NCI-H1417 treated with DMSO at 0.1 percent for 48 hours (cell line): ENCODE measurements around the gene CADM3.

Experiments
- DNase-seq: peaks from one replicate; lab custom pipeline; 2025; lab: John Stamatoyannopoulos, UW

CADM3 gene

DNA sequence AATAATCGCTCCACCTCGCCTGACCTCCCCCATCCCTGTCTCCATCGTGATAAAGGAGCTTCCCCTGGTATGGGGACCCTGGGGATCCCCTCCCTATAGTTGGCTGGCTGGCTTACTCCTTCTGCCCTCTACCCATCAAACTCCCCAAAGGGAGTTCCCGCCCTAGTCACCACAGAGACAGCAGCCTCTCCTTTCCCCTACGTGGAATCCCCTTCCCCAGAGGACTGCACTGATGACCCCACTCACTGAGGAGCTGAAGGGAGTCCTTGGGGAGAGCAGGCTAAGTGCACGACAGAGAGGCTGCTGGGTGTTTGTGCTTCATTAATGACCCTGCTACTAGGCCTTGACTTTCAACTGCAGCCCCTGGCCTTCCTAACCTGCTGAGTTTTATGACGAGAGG lies 1.9 kb downstream of the CADM3 start:
- DNase-seq = no peak

- no peak for DNase-seq
These were observed 4.2 kb downstream of the CADM3 start for GRCh38 chr1:159175571-159175970.

DNA sequence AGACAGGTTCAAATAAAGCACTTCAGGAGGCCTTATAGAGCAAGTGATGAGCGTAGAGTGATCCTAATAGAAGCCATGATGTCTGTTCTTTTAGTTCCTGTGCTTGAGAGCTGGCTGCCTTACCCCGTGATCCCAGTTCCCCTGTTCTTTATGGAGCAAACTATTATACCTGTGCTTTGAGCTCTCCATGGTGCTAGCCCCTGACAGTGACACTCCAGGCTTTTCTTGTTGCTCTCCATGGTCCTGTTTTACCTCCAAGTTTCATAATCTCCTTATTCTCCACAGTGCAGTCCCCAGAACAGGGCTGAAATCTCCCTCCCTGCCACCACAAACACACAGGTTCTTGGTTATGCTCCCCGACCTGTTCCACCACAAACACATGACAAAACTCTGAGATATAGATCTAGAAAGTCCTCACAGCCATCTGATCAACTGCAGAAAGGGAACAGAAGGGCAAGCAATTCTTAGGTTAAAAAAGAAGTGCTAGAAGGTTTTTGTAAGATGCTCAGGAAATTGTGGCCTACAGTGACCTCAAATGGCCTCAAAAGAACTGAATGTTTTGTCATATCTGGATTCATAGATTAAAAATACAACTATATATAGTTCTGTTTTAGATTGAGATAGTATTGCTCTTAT lies 6.0 kb downstream of the CADM3 start:
- no peak for DNase-seq

DNA sequence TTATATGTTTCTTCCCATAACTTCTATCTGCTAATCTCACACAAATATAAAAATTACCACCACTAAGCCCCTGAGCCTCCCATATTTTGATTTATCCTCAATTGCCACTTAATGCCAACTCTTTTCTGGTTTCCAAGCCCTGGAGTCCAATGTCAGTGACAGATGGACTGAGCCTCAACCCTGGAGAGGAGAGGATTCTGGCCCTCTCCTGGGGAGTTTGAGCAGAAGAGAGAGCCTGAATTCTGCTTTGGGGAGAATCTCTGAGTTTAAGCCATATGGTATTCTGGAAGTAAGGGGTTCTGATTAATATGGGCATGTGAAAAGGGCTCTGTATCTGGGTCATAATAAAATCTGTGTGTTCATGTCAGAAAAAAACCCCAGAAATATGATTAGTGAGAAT lies 8.5 kb downstream of the CADM3 start:
- DNase-seq = no peak

GRCh38 chr1:159180516-159180915 lies 9.1 kb downstream of the CADM3 start:
- DNase-seq = no peak

- no peak for DNase-seq
These were observed 10.1 kb downstream of the CADM3 start for GRCh38 chr1:159181328-159182024.

GRCh38 chr1:159184201-159184600 lies 12.8 kb downstream of the CADM3 start:
- no peak for DNase-seq

- no peak for DNase-seq
These were observed 13.7 kb downstream of the CADM3 start for GRCh38 chr1:159185121-159185520.

- no peak for DNase-seq
These were observed 15.6 kb downstream of the CADM3 start for GRCh38 chr1:159187033-159187432.

- DNase-seq = no peak
These were observed 16.4 kb downstream of the CADM3 start for GRCh38 chr1:159187647-159188374.

DNA sequence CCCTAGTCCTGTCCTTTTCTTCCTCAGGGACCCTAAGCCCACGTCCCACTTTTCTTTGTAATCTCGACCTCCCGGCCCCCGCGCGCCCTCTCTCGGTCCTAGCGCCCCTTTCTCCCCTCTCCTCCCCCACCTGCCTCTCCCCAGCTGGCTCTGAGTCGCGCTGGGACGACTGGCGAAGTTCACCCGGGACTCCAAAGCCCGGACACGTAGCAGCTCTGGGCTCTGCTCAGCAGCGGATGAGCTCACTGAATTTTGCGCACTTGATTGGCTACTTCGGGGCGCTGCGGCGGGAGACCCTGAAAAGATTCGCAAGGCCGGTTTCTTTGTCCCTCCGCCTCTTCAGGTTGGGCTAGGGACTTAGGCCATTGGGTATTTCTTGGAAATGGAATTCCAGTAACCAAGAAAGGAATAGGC lies 17.0 kb downstream of the CADM3 start:
- DNase-seq = no peak

GRCh38 chr1:159190441-159190840 lies 19.0 kb downstream of the CADM3 start:
- no peak for DNase-seq

- no peak for DNase-seq
These were observed 25.1 kb downstream of the CADM3 start for GRCh38 chr1:159196543-159196942.

DNA sequence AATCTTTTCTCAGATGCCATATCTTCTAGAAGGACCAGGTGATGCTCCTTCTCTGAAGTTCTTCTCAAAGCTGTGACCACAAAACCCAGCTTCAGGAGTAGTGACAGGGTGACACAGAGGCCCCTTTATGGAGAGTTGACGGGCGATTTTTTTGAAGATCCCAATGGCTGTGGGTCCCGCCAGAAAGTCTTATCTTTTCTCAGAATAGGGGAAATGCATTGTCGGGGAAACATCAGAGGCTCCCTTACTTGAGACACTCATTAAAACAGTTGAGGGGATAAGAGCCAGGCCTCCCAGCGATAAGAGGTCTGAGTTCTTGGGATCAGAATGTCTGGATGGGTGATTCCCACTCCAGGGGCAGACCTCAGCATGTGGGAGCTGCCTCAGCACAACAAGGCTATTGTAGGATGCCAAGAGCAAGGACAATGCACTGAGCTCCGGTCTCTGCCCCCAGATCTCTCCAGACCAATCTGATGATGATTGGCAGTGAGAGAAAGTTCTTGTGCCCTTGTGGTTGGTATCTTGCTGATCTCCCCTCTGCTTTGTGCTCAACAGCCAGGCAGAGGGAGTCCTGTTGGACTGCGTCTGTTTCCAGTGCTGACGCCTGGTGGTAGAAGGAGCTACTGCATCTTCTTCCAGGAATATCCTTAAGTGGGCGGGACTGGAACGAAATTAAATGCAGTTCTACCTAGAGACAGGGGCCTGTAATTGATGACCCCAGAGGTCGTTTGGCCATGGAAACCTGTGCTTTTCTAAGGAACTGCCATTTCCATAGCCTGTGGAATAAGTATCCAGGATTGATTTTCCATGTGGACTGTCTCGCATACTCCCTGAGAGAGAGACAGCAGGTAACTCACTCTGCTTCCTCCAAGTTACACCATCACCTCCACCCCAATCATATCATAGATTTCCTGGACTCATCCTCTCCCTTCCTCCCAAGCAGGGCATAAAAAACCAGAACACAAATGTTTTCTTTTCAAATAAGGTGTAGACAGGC lies 26.4 kb downstream of the CADM3 start:
- DNase-seq = no peak

GRCh38 chr1:159199901-159200300 lies 28.5 kb downstream of the CADM3 start:
- DNase-seq = no peak

DNA sequence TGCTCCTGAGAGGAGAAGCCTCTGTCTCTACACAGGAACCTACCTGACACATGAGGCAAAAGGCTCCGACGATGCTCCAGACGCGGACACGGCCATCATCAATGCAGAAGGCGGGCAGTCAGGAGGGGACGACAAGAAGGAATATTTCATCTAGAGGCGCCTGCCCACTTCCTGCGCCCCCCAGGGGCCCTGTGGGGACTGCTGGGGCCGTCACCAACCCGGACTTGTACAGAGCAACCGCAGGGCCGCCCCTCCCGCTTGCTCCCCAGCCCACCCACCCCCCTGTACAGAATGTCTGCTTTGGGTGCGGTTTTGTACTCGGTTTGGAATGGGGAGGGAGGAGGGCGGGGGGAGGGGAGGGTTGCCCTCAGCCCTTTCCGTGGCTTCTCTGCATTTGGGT lies 29.4 kb downstream of the CADM3 start:
- no peak for DNase-seq

- DNase-seq = no peak
These were observed 30.2 kb downstream of the CADM3 start for GRCh38 chr1:159201642-159202041.

GRCh38 chr1:159203610-159204009 lies 32.2 kb downstream of the CADM3 start:
- no peak for DNase-seq

DNA sequence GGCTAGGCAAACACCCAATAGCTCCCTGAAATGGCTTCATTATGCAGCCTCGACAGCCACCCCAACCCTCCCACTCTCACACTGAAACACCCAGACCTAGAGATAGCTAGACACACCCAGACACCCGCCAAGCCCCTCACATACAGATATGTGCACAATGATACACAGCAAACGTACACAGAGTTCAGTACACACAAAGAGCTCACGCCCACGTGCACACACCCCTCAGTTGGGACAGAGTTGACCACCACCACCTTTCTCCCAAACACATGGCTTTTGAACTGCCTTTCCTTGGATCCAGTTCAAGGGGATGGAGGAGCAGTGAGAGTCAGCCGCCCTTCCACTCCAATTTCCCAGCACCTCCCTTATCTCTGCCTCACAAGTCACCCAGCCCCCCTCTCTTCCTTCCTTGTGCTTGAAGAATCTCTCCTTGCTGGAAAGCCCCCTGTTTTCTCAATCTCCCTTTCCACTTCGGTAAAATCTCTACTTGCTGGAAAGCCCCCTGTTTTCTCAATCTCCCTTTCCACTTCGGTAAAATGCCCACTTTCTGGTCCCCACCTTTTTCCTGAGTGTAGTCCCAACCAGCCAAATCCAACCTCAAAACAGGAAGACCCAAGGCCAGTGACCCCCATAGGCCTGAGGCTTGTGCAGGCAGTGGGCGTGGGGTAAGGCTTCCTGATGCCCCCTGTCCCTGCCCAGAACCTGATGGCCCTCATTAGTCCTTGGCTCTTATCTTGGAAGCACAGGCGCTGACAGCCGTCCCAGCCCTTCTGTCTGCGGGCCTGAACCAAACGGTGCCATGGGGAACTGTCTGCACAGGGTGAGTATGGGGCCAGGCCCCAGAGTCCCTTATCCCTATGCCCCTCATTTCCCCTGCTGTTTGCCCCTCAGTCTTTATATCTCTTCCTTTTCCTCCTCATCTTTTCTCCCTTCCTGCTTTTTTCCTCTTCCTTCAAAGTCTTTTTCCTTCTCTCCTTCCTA lies 33.0 kb downstream of the CADM3 start, which contains the start of gene ACKR1:
TSS of gene ACKR1 (plus strand) at position 715 of the 981 bp plus-strand sequence. CDS start at position 800, 85 bp downstream.
- no peak for DNase-seq

- no peak for DNase-seq
These were observed 33.8 kb downstream of the CADM3 start for GRCh38 chr1:159205225-159205624.

GRCh38 chr1:159206110-159206509 lies 34.7 kb downstream of the CADM3 start:
- DNase-seq = no peak
